NCI-H146 treated with DMSO at 0.1 percent for 48 hours (cell line): ENCODE results near the gene HIC1.

Source experiments
- DNase-seq: peaks from one replicate; lab custom pipeline; 2025; ENCODE audit not compliant: unreplicated experiment; lab: John Stamatoyannopoulos, UW

The HIC1 gene

DNA sequence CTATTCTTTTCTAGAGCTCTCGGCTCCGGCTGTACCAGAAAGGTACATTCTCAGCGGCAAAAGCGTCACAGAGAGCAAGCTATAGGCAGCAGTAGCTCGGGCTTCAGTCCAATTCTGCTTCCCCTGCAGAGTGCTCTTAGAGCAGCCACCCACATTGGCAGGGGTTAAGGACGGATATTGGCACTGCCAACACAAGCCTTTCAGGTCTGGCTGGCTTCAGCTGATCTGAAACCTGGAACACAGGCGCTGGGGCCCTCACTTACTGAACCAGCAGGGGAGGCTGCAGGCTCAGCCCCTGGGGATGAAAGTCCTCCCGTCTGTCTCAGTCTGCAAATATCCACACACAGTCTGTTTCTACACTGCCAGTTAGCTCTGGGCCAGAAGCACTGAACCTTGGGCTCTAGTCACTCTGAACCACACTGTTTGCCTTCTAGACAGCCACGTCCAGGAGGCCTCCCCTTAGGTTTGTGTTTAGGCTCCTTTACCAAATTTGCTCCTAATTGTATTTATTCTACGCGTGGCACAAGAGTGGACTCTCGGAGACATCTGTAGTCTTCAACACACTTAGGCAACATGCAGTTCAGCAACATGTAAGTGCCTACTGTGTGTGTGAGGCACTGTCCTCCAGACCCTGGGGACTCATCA is 40.1 kb downstream of the HIC1 start:
- DNase-seq = no peak

DNA sequence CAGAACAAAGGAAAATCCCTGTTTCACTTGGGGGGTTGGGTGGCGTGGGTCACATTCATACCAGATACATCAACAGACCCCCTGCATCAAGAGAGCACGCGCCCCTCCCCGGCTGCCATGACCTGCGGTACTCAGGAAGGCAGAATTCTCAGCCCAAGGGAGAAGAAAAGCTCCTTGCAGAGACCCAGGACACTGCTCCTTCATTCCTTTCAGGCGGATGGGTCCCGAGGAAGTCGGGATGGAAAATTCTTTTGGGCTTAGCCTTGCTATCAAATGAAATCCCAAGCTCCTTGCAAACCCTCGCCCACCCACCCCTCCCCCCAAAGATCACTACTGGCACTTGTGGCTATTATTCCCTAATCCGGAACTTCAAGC is 40.6 kb downstream of the HIC1 start:
- no peak for DNase-seq

DNA sequence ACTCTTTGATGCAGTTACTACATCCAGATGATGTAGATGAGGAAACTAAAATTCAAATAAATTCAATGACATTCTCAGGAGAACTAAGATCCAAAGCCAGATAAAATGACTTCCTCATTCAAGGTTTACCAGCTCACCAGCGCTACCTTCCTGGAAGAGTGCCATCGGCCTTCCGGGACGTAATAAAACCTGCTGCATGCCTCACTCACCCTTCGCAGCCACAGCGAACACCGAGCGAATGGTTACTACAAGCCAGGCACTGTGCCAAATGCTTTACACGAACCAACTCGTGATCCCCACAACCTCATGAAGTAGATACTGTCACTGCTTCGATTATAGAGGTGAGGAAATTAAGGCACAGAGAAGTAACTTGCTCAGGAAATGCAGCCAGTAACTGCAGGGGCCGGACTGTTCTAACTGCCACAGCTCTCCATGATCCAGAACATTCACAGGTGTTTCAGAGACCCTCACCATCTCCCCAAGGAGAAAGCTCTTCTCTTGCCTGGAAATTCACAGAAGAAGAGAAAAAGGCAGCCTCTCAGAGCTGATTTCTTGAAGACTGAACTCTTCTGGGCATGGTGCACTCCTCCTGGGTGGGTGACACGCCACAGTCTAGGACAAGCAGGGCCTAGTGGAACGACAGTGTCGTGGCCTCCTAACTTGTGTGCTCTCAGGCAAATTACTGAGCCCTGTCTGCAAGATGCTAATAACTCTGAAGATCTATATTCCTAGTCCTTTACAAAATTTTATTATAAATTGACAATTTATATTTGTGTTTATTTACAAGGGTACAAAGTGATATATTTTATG is 46.8 kb downstream of the HIC1 start:
- DNase-seq = no peak

DNA sequence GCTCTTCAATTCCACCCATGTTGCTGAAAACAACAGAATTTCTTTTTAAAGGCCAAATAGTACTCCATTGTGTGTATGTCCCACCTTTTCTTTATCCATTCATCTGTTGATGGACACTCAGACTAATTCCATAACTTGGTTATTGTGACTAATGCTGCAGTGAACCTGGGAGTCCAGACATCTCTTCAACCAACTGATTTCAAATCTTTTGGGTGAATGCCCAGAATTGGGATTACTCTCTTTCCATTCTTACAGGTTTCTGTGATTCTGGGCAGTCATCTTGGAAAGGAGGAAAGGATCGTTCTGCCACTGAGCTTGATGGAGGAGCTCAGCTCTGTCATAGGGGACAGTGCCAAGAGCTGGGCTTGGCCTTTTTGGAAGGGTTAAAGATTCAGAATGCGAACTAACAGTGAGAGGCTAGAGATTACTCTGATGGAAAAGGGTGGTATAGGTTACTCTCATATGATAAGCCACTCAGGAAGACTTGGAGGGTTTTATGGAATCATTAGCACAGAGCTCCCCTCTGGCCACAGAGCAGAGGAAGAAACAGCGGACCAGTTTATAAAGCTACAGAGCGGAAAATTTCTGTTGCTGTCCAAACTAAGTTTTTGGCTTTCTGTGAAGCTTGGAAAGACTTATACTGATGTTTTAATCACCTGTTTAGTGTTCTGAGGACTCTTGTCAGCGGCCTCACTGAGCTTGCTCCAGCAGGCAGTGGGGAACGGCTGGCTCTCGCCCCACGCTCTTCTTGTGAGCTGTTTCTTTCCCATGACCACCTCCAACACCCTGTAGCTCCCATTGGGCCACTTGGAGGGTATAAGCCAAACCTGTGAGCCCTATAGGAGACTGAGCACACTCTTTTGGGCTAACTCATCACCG is 48.3 kb downstream of the HIC1 start:
- DNase-seq = no peak

DNA sequence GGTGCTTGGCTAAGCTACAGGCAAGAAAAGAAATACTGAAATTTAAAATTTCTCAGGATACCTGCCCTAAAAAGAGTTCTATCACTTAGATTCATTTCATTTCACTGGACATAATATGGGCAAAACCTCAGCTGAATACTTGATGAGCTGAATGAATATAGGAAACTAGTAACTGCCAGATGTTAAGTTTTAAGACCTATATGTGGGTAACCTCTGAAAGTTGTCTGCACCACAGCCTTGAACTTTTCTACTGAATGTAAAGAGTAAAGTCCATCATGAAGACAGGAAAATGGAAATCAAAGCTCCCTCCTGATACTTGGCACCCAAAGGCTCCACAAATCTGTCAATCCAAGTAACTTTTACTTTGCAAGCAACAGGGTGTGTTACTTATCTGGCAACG is 50.8 kb downstream of the HIC1 start:
- no peak for DNase-seq

DNA sequence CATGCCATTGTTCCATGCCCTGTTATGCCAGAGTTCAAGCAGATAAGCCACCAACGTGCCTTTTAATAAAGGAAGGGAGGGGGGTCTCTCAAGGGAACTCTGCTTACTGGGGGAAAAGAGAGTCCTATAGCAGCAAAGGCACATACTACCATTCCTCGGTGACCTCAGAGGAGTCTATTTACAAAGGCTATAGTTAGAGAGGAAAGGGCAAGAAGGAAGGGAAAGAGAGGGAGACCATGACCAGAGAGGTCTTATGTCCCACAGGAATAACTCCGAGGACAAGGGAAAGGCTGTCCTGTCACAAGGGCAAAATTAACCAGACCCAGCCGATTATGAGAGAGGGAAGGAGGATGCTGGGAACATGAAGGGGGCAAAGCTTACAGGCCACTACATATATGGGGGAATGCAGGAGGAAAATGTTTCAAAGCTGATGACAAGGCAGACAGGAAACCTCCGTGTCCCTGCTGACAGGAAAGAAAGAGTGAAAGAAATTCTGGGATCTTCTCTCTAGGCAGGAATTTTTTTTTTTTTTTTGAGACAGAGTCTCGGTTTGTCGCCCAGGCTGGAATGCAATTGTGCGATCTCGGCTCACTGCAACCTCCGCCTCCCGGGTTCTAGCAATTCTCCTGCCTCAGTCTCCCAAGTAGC is 51.5 kb downstream of the HIC1 start:
- DNase-seq = no peak

DNA sequence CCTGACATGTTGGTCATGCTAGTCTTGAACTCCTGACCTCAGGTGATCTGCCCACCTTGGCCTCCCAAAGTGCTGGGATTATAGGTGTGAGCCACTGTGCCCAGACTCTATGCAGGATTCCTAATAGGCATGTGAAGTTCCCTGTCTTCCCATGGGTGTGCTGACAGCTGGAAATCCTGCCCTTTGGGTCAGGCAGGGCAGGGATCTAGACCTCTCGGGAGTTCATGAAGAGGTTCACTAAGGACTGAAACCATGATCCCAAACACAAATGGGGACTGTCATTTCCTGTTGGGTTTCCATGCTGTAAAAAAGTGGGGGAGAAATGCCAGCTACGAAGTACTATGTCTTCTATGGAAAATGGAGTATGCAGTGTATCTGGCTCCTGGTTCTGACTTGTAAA is 52.1 kb downstream of the HIC1 start:
- no peak for DNase-seq

DNA sequence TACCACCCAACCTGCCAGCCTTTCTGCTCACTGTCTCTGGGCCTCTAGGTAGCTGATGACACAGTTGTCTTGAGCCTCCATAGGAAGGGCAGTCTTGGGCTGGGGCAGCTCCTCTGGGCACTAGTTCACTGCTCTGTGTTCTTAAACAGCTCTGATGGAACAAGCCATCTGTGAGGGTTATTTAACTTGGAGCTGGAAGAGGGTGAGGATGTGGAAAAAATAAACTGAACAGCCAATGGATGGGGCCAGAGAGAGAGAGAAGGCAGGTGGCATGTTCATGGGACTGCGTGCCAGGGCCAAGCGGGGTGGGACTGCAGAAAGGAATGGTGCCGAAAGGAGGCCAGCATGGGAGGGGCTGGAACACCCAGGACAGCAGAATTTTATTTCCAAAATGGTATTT is 52.6 kb downstream of the HIC1 start:
- no peak for DNase-seq

DNA sequence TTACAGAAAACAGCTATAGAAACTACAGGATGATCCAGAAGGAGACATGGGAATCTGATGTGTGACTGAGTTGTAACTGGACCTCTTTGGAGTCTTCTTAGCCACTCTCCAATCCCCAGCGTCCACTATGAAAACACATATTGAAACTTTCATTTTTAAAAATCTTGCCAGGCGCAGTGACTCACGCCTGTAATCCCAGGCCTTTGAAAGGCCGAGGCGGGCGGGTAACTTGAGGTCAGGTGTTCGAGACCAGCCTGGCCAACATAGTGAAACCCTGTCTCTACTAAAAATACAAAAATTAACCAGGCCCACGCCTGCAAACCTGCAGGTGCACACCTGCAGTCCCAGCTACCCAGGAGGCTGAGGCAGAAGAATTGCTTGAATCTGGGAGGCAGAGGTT is 53.3 kb downstream of the HIC1 start:
- no peak for DNase-seq

DNA sequence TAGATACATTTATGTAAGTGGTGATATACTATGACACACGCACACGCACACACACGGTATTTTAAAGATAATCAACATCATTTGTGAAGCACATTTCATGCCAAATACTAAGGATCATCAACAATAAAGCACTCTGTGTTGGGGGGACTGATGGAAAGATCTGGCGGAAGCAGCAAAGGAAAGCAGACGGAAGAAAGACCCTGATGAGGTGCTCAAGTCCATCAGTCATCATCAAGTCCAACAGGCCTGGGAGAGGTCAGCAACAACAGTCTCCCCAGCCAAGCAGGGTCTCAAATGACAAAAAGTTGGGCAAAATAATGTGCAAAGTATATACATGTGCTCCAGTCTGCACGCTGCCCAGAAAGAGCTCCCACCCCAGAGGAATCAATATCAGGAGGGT is 55.5 kb downstream of the HIC1 start:
- DNase-seq = no peak

DNA sequence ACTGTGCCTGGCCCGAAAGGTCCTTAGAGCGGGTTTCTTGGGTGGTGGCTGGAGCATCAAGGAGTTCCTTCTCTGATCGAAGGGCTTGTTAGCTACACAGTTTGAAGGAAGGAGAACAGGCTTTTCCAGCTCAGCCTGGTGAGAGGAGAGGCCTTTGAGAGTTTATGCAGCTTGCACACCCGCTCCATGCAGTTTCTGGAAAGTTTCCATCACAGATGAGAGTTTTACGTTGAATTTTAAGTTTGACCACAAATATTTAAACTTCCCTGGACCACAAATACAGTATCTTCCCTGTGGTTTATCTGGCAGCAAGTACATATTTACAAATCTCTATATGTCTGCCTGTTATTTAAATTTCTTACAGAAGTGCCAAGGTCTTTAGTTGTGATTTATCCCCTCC is 56.8 kb downstream of the HIC1 start:
- no peak for DNase-seq
